ENCODE results near the gene TXN.

DNA sequence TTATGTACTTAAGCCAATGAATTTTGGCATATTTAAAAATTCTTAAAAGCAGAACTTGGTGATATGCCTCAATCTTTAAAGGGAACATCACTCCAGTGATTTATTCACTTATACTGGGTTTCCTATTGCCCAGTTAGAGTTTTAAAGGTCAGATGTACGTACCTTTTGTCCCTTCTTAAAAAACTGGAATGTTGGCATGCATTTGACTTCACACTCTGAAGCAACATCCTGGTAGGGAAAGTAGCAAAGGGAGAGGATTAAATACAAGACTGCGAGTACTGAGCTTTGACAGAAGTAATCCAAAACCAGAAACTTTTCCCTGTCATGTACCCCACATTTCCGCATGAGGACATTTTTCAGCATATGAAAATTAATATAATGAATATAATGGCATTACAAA is 11.7 kb downstream of the TXN start:
- TF ChIP-seq HDAC2 (IDR thresholded peaks at IDR 0.05; ENCODE audit: borderline replicate concordance in 1 of 2, low read depth in 2 of 2, low read length in 2 of 2) = no peak
- no peak for TF ChIP-seq POLR2AphosphoS5 (IDR thresholded peaks at IDR 0.05; ENCODE audit: low read depth, low read length)
- TF ChIP-seq, protein P1, sequence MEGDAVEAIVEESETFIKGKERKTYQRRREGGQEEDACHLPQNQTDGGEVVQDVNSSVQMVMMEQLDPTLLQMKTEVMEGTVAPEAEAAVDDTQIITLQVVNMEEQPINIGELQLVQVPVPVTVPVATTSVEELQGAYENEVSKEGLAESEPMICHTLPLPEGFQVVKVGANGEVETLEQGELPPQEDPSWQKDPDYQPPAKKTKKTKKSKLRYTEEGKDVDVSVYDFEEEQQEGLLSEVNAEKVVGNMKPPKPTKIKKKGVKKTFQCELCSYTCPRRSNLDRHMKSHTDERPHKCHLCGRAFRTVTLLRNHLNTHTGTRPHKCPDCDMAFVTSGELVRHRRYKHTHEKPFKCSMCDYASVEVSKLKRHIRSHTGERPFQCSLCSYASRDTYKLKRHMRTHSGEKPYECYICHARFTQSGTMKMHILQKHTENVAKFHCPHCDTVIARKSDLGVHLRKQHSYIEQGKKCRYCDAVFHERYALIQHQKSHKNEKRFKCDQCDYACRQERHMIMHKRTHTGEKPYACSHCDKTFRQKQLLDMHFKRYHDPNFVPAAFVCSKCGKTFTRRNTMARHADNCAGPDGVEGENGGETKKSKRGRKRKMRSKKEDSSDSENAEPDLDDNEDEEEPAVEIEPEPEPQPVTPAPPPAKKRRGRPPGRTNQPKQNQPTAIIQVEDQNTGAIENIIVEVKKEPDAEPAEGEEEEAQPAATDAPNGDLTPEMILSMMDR (IDR thresholded peaks at IDR 0.05; ENCODE audit: control extremely low read depth in 1 of 3, insufficient read depth in 1 of 3, low read depth in 1 of 3, low read length in 3 of 3) = no peak

Measured in H1 (cell line).